Measurements from ENCODE around the gene CST6.
"Not testable (repeated sequence)": the region's sequence is repeated elsewhere in the genome, so short reads cannot be mapped to it uniquely, and the experiment has no call there.

Gene CST6

DNA sequence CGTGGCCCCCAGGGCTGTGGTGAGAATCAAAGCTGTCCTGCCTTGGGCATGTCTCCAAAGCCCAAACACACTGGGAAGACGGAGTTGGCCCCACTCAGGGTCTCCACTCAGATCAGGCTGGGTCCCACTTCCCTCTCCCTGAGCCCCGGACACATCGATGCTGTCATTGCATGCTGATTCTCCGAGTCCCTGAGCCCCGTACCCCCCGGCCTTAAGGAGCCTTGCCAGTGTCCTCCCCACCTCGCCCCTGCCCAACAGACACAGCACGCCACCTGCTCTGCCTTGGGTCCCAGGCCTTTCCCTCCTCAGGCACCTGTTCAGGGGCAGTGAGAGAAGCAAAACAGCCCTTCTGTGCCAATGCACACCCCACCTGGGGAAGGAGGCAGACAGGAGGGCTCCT lies 24.5 kb upstream of the CST6 start:
- no peak for DNase-seq

DNA sequence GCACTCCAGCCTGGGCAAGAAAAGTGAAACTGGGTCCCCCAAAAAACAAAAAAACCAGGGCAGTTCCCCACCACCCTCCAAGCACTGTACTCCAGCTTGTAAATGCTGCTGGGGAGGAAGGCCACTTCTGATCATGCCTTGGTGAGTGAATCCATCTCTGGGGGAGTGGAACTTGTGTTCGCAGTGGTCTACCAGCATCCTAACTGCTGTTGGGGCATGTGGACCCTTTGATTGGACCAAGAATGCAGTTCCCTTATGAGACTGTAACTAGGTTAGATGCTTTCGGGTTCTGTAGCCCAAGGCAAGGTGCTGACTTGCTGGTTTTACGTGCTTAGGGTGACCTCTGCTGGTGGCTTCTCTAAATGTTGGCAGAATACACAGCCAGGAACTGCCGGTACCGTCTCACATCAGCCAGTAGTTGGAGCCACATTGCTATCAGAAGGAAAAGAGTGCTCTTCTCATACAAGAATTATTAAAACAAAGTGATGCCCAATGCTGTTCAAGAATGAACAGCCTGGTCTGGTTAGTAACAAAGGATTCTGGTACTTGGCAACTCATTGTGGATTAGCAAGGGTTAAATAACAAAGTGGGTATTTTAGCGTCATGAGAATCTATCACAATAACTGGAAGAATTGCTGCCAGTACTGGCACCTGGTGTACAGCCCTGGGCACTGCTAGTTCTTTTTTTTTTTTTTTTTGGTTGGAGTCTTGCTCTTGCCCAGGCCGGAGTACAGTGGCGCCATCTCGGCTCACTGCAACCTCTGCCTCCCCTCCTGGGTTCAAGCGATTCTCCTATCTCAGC lies 22.8 kb upstream of the CST6 start:
- DNase-seq: peak; percentile 89

DNA sequence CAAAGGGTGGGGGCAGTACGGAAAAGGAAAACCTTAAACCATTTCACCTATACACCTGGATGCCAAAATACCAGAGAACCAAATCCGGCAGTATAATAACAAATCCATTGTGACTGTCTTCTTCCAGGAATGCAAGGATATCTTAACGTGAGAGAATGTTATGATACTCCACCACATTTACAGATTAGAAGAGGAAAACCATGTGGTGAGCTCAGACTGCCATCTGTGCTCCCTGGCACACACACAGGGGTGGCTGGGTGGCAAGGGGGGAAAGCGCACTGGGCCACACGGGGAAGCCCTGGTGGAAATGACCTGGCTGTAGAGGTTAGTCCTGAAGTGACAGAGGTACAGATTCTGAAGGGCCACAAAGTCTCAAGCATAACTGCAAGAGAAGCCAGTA lies 19.8 kb upstream of the CST6 start:
- no peak for DNase-seq

DNA sequence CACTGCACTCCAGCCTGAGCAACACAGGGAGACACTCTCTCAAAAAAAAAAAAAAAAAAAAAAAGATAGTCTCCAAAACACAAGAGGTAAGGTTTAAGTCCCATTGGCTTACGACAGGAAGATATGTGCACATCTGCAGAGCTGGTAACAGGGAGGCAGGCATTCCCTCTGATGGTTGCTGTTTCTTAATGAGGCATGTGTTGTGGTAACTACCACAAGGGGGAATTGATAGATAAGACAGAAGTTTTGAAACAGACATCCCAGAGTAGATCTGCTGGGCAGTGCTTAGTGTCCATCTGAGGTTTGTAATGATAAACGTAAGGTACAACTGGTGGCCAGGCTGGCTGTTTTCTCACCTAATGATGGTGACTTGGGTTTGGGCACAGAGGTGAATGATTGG lies 14.5 kb upstream of the CST6 start:
- DNase-seq: no peak

DNA sequence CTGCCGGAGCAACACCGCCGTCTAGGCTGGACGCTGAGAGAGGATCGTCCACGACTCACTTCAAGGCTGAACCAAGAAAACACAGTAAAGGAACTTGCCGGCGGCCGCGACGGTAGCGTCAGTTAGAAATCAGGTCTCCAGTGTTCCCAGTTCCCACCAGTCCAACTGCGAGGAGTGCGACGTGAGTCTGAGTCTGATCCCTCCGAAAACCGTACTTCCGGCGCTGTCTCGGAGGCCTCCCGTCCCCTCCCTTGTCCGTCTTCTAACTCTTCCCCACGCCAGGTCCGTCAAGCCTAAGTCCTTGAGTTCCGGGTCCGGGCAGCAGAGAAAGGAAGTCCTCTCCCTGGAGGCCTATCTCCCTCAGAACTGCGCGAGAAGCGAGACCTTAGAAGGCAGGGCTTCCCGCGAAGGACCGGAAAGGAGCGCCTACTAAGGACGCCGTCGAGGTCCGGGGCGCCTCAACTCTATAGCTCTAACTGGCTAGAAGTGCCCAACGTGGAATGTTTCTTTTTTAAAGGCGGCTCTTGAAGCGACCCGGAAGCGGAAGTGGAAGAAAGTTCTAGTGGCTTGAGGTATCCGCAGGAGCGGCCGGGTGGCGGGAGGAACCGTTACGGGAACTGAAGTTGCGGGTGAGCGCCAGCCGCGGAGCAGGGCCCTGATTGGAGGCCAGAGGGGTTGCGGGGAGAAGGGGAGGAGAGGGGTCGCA lies 9.7 kb upstream of the CST6 start, which contains the start of the genes BANF1 and EIF1AD:
BANF1 (plus strand) TSS at position 562 of the 706 bp plus-strand sequence. CDS start 748 bp downstream, outside the sequence.
EIF1AD (minus strand) TSS at position 216 of the 706 bp plus-strand sequence. CDS start 1,768 bp downstream, outside the sequence.
- DNase-seq: peak; percentile 87

DNA sequence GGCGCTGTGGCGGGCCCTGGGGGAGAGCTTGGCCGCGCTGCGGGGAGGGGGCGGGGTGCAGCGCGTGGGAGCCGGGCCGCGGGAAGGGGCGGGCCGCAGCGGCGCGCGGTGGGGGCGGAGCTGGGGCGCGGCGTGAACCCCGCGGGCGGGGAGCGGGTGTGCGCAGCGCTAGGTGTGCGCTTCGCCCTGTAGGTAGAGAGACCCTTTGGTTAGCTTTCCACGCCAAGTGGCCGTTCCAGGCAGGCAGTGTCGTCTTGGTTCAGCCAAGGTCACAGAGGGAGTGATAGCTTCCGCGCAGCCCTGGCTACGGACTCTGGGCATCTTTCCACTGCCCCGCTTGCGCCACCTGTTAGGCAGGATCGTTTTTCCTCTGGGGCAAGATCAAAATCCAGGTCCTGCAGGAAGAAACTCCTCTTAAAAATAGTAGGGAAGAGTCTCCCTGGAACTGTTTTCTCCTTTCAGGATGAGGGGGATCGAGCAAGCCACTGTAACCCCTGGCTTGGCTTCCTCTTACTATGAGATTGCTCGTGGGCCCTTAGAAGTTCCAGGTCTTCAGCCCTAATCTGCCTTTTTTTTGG lies 9.1 kb upstream of the CST6 start:
- DNase-seq: no peak

DNA sequence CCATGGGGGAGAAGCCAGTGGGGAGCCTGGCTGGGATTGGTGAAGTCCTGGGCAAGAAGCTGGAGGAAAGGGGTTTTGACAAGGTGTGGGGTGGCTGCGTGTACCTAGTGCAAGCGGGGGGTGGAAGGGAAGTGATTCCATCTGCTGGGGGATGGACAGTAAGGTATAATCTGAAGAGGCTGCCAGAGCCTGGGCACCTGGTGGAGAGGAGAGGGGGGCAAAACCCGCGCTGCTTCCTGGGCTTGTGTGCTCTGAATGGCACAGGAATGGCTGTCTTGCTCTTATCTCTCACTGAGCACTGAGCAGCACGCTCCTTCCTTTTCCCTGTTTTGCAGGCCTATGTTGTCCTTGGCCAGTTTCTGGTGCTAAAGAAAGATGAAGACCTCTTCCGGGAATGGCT lies 8.5 kb upstream of the CST6 start:
- DNase-seq: no peak

DNA sequence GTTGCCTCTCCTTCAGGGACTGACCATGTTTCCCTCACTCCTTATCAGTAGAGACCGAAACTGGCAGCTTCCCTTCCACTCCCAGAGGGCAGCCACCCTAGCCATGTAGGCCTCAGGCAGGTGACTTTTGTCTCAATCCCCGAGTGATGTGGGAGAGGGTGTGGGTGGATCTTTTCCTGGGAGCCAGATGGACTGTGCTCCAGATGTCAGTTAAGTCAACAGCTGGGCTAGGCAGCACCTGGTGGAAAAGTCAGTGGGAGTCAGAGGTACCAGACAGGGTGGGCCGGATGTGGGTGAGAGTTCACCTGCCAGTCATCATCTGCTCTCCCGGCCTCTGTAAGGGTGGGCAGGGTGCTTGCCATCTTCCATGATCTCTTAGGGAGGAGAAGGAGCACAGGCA lies 7.6 kb upstream of the CST6 start:
- no peak for DNase-seq

DNA sequence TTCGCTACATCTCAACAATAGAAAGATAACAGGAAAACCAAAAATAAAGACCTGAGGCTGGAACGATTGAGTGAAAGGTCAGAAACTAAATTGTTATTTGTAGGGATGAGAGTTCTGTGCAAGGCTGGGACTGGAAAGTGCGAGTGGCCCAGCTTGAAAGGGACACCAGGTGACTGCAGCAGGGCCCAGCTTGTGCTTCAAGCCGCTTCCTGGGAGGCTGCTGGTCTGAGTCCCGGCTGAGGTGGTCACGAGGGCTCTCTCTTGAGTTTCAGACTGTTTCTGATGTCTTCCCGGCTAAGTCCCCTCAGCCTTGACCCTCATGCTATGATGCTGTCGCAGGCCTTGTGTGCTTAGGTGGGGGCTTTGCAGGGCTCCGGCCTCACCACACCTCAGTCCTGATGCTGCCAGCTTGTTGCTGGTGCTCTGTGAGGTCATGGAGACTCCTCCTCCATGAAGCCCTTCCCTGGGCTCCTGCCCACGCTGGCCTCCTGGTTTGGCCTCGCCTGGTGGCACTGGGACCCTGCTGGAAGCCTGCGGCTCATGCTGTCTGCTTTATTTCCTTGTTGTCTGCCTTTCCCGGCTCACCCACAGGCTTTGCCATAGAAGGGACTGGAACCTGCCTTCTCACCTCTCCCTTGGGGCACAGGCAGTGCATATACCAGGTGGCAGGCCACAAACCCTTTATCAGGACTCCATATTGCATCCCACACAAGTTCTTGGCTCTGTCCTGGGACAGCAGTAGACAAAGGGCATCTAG lies 5.5 kb upstream of the CST6 start:
- DNase-seq: no peak

DNA sequence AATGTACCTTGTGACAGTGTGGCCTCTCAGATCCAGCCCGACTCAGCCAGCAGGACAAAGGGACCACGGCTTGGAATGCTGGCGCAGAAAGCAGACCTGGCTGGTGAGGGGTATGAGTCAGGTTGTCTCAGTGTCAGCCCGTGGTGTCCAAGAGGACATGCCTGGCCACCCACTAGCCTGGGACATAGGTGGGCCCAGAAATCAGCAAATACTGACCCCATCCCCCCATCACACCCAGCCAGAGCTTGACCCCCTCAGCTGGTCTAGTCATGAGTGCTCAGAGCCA lies 5.0 kb upstream of the CST6 start:
- DNase-seq: no peak

DNA sequence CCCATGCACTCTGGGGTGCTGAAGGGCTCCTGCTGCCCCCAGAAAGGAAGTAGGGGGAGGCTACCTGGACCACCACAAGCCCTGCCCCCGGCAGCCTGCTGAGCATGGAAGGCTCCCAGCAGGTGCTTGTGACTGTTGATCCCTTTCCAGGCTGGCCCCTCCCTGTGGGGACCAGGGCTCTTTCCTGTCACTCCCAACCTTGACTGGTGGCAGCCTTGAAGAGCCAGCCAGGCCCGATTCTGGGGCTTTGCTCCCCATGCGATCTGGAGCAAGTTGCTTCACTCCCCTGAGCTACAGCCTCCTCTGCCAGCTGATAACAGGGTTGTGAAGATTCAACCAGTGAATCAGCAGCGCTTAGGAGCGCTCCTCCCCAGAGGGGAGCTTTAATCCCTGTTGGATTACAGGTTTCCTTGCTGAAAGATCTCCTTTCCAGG lies 4.6 kb upstream of the CST6 start:
- no peak for DNase-seq

DNA sequence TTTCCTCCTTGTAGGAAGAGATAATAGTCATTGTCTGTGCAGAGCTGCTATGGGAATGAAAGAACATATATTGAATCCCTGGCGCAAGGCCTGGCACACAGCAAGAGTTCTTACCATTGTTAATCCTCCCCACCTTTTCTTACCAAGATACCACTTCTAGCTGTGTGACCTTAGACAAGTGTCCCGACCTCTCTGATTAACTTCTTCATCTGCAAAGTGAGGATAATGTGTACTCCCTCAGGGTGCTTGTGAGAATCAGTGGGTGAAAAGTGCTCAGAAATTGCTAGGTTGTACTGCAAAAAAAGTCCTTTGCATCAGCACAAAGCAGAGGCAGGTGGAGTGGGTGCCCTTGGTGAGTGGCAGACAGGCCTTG lies 3.7 kb upstream of the CST6 start:
- no peak for DNase-seq

DNA sequence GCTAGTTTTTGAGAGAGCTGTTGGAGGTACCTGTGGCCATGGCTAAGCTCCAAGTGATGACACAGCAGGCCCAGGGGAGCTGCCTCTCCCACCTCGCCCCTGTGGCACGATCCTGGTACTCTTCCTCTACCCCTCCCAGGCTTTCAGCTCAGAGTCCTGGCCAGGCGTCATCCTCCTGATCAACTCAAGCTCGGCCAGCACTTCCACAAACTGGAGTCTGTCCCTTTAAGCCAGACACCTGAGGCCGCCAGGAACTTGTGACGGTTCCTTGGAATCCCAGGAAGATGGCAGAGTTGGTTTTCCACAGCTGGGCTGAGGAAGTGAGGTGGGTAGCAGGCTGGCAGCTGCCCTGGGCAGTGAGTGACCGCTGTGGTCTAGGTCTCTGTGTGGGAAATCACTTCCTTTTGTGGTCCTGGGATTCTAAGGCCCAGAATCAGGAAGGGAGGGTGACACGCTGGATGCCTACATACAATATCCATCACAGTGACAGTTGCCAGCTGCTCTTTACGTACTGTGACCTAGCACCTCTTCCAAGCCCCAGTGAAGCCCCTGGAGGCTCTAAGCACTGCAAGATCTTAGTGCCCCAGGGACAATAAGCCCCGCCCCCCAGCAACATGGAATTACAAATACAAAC lies 3.2 kb upstream of the CST6 start:
- no peak for DNase-seq

DNA sequence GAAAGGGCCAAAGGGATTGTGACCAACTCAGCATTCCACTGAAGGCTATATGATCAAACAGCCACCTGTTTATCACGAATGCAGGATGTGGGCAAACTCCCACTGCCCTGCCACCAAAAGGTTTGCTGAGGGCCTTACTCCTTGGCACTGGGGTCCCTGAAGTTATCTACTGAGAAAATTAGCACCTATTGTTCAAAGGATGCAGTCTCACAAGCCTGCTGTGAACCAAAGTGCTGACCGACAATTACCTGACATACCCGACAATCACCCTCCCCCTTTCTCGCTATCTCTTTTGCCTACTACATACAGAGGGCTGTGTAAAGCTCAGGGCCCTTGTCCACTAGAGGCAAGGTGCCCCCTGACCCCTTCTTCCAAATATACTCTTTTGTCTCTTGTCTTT lies 1.8 kb upstream of the CST6 start:
- not testable (repeated sequence) for DNase-seq

DNA sequence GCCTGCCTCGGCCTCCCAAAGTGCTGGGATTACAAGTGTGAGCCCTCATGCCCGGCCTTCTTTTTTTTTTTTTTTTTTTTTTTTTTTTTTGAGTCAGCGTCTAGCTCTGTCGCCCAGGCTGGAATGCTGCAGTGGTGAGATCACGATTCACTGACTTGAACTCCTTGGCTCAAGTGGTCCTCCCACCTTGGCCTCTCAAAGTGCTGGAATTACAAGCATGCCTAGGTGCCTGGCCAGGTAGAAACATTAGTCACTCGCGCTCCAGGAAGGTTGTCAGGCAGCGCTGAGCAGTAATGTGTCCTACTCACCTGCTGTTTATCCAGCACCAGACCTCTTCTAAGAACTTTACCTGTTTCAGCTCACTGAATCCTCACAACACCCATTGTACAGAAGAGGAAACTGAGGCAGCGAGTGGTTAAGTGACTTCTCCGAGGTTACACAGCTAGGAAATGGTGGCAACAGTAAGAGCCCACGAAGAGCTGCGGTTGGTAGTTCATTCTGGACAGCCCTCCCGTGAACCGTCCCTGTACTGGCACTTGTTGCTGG lies 496 bp upstream of the CST6 start:
- no peak for DNase-seq

DNA sequence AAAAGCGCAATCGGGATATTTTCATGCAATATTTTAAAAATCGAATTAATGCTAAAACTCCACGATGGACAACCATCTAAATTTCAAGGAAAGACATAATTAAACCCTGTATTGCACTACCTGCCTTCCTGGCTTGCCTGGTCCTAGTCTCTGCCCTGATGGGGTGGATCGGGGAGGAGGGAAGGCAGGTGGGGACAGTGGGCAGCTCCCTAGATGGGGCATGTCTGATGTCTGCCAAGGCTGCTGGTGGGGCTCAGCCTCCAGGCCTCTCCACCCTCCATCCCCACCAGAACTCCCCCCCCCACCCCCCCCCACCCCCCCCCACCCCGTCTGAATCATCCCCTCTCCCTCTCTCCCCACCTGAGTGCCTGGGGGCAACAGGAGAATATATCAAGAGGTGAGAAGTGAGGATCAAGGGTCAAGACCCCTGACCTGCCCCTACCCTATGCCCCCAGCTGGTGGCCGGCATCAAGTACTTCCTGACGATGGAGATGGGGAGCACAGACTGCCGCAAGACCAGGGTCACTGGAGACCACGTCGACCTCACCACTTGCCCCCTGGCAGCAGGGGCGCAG lies 650 bp downstream of the CST6 start:
- no peak for DNase-seq

DNA sequence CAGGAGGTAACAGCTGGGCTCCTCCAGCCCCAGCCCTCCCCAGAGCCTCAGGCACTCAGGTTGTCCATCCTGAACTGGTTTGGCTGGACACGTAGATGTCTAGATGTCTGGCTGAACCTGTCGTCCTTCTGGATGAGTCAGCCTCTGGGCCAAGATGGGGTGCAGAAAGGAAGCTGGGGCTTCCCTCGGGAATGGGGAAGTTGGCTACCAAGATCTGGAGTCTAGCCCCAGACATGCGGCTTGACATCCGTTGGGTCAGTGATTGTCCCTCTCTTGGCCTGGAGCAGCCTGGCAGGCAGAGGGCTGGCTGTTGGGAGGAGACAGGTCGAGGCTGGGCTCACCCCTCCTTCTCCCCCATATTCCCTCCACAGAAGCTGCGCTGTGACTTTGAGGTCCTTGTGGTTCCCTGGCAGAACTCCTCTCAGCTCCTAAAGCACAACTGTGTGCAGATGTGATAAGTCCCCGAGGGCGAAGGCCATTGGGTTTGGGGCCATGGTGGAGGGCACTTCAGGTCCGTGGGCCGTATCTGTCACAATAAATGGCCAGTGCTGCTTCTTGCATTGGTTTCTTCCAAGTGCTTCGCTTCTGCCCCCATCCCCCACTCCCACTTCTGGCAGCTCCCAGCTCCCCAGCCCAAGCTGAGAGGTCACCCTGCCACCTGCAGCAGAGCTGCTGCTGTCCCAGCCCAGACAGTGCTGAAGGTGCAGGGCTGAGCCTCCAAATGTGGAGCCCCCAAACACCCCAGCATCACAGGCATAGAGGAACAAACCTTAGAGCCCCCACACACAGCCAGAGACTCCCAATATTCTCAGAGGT lies 1.3 kb downstream of the CST6 start:
- no peak for DNase-seq

DNA sequence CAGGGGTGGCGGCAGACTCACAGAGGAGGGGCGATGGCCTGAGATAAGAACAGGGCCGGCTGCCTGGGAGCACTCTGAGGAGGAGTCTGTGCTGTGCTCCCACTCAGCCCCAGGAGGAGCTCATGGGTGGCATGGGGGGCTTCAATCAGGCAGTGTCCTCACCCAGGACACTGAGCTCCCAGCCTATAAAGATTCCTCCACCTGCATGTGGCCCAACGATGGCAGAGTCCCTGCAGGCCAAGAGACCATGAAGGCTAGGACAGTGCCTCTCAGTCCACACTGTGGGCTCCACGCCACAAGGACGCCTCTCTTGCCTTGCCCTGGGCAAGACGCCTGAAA lies 1.9 kb downstream of the CST6 start:
- no peak for DNase-seq

DNA sequence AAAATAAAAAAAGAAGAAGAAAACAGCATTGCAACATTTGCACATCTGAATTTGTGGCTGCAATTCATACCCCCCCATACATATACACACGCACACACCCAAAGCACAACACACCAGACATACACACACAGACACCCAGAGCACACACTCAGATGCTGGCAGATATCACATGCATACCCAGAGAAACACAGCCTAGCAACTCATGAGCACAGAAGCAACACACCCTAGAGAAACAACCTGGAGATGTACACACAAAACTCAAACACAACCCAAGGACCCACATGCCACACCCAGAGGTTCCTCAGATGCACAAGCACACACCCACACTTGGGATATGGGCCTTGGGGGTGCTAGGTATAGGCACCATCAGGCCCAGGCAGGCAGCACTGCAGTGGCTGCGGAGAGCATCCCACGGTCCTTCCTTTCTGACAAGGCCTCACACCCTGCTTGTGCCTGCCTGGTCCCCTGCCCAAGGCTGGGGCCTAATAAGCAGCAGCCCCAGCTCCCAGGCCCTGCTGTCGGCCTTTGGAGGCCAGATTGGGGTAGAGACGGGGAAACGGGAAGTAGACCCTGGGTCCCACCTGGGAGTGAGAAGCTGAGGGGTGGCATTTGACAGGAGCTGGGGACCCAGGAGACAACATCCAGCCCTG lies 3.1 kb downstream of the CST6 start:
- no peak for DNase-seq

DNA sequence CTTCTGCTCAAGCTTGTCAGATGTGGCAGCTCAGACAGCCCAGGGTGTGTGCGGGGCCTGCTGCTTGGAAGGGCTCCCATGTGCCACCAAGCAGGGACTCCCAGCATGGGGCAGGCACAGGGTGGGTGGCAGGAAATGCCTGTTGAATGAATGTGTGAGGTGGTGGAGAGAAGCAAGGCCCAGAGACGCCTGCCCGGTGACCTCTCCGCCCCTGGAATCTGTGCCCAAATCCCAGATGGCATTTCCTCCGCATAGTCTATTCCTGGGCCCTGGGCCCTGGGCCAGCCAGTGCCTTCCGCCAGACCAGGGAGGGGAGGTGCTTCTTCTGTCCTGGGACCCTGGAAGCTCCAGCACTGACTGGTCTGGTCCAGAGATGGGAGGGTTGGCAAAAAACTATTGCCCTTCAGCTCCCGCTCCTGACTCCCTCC lies 3.7 kb downstream of the CST6 start:
- no peak for DNase-seq
